ENCODE results near the gene ZRANB1. TPM values are rescaled to one million over a fixed set of nuclear protein-coding genes. Genes with fewer than 3 reads are reported as not detected.

ZRANB1 gene
- total RNA-seq, 2 donors from 2014 or later: 17.9 to 28.7 TPM

DNA sequence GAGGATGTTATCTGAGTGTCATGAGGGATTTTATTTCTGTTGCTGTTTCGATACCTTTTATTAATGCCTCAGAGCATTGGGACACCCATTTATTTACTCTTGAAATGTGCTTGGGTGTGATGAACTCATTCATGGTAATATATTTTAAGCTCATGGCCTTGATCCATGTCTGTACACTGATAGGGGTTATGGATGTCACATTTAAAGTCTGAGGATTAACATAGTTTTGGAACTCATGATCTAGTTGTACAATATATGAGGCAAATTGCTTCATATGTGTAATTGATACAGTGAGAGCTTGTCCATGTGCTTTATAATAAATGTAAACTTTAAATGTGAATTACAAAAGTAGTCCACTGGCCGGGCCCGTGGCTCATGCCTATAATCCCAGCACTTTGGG lies 23.0 kb upstream of the ZRANB1 start:
- H3K27ac ChIP-seq: peak overlapping the region; percentile 98
- H3K36me3 ChIP-seq: no peaks in the 10 kb centered on the region
- no peaks in the 10 kb centered on the region for H3K9me3 ChIP-seq
- no peak overlapping the region for H3K4me3 ChIP-seq
- no peaks in the 10 kb centered on the region for H3K27me3 ChIP-seq (replicated peaks; ENCODE audit: insufficient read depth)
- TF ChIP-seq POLR2A (IDR thresholded peaks at IDR 0.05): no peak
- TF ChIP-seq POLR2AphosphoS5 (IDR thresholded peaks at IDR 0.05): no peak
- TF ChIP-seq, protein P1, sequence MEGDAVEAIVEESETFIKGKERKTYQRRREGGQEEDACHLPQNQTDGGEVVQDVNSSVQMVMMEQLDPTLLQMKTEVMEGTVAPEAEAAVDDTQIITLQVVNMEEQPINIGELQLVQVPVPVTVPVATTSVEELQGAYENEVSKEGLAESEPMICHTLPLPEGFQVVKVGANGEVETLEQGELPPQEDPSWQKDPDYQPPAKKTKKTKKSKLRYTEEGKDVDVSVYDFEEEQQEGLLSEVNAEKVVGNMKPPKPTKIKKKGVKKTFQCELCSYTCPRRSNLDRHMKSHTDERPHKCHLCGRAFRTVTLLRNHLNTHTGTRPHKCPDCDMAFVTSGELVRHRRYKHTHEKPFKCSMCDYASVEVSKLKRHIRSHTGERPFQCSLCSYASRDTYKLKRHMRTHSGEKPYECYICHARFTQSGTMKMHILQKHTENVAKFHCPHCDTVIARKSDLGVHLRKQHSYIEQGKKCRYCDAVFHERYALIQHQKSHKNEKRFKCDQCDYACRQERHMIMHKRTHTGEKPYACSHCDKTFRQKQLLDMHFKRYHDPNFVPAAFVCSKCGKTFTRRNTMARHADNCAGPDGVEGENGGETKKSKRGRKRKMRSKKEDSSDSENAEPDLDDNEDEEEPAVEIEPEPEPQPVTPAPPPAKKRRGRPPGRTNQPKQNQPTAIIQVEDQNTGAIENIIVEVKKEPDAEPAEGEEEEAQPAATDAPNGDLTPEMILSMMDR (IDR thresholded peaks at IDR 0.05): no peak
- intact Hi-C loops (cut with DNase I): loop anchor here (5.0 to 10.0 kb wide), 2 partner anchors 143 to 236 kb away; no protein-coding TSS in a partner anchor
- no peak for DNase-seq (ENCODE audit: low spot score)
- peaks cover 6% of the 10 kb centered on the region for H3K4me1 ChIP-seq (replicated peaks)
- 69% methylated on average over 3 of the region's 3 CpGs for WGBS

DNA sequence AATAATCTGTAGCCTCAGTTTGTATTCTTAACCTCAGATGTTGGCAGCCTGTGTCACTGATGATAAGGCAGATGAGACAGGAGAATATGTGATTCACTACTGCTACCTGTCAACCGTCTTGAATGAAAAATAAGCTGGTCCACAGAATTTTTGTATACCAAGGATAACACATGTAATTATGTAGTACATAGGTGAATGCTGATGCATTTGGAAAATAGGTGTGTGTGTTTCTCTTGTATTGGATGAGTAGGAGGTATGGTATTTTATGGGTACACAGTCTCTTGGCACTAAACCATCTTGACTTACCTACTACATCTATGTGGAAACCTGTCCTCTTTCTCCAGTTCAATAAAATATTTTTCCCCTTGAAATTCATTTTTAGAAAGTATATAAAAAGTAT lies 20.7 kb upstream of the ZRANB1 start:
- 88% methylated on average over 1 of the region's 1 CpG for WGBS
- Histone ChIP-seq H3K4me3 (no peak overlapping the region), H3K36me3 (no peaks in the 10 kb centered on the region), H3K27me3 (replicated peaks; ENCODE audit: insufficient read depth) (no peaks in the 10 kb centered on the region), H3K27ac (no peak overlapping the region), H3K4me1 (replicated peaks) (peaks cover 6% of the 10 kb centered on the region), H3K9me3 (no peaks in the 10 kb centered on the region)
- no peak for DNase-seq (ENCODE audit: low spot score)
- TF ChIP-seq POLR2AphosphoS5 (IDR thresholded peaks at IDR 0.05): no peak
- intact Hi-C loops (cut with DNase I): no loop called here

DNA sequence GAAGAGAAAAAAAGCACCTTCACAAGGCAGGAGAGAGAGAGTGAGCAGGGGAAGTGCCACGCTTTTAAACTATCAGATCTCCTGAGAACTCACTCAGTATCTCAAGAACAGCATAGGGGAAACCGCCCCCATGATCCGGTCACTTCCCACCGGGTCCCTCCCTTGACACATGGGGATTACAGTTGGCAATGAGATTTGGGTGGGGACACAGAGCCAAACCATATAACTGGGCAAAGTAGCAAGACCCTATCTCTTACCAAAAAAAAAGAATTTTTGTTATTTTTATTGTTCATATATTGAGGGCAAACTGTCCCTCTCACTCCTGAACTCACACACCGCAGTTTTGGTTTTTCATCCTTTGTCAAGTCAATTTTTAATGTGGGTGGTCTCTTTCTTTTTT lies 18.2 kb upstream of the ZRANB1 start:
- 97% methylated on average over 5 of the region's 5 CpGs for WGBS
- no peaks in the 10 kb centered on the region for H3K36me3 ChIP-seq
- intact Hi-C loops (cut with DNase I): no loop called here
- no peak overlapping the region for H3K4me3 ChIP-seq
- TF ChIP-seq POLR2A (IDR thresholded peaks at IDR 0.05) (no peak), POLR2AphosphoS5 (IDR thresholded peaks at IDR 0.05) (no peak)
- TF ChIP-seq, protein P1 (IDR thresholded peaks at IDR 0.05): no peak
- H3K9me3 ChIP-seq: no peaks in the 10 kb centered on the region
- H3K4me1 ChIP-seq (replicated peaks): peaks cover 6% of the 10 kb centered on the region
- no peak overlapping the region for H3K27ac ChIP-seq
- no peak for DNase-seq (ENCODE audit: low spot score)
- H3K27me3 ChIP-seq (replicated peaks; ENCODE audit: insufficient read depth): no peaks in the 10 kb centered on the region

DNA sequence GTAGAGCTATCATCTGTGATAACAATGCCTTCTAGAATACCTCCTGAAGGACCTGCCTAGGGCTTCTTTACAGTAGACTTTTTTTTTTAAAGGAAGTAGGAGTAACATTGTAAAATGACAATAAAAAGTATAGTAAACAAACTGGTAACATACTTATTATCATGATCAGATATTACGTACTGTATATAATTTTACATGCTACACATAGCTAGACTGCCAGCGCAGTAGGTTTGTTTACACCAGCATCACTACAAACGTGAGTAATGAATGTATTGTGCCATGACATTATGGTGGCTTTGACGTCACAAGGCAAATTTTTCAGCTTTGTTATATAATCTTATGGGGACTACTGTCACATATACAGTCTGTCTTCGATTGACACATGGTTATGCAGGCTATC lies 15.4 kb upstream of the ZRANB1 start:
- Histone ChIP-seq H3K4me1 (replicated peaks) (no peaks in the 10 kb centered on the region), H3K9me3 (no peaks in the 10 kb centered on the region), H3K27ac (no peak overlapping the region), H3K36me3 (no peaks in the 10 kb centered on the region), H3K27me3 (replicated peaks; ENCODE audit: insufficient read depth) (no peaks in the 10 kb centered on the region), H3K4me3 (no peak overlapping the region)
- 69% methylated on average over 5 of the region's 5 CpGs for WGBS
- TF ChIP-seq POLR2AphosphoS5 (IDR thresholded peaks at IDR 0.05) (no peak), POLR2A (IDR thresholded peaks at IDR 0.05) (no peak)
- TF ChIP-seq, protein P1 (IDR thresholded peaks at IDR 0.05): no peak
- DNase-seq (ENCODE audit: low spot score): no peak
- intact Hi-C loops (cut with DNase I): no loop called here

DNA sequence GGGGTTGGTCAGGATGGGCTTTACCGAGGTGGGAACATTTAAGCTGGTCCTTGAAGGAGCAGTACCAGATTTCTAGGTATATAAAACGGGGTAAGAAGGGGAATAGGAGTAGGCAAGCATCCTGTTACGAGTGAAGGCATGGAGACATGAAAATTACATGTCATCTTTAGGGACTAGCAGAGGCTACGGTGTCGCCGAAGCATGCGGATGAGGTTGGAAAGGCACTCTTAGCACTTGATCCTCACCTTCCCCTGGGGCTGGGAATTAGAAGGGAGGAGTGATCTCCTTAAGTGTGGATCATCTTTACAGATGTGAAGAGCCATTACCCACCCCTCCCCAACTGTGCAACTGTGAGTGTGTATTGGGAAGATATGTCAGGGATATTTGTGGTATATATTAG lies 13.8 kb upstream of the ZRANB1 start:
- TF ChIP-seq POLR2A (IDR thresholded peaks at IDR 0.05) (no peak), POLR2AphosphoS5 (IDR thresholded peaks at IDR 0.05) (no peak)
- TF ChIP-seq, protein P1 (IDR thresholded peaks at IDR 0.05): no peak
- 84% methylated on average over 7 of the region's 7 CpGs for WGBS

More for the DNA sequence above, 13.8 kb upstream of the ZRANB1 start:
- Histone ChIP-seq H3K4me1 (replicated peaks) (no peaks in the 10 kb centered on the region), H3K27me3 (replicated peaks; ENCODE audit: insufficient read depth) (no peaks in the 10 kb centered on the region), H3K4me3 (no peak overlapping the region), H3K9me3 (no peaks in the 10 kb centered on the region), H3K36me3 (no peaks in the 10 kb centered on the region), H3K27ac (no peak overlapping the region)
- intact Hi-C loops (cut with DNase I): no loop called here
- DNase-seq (ENCODE audit: low spot score): no peak

Measured in prostate gland (tissue), 2 donors.